PC-9 (cell line): ENCODE data around the gene MAP2K6.

ENCODE experiments used
- CTCF ChIP-seq: fragments of 200-600 bp; sonication (generic); conservative IDR thresholded peaks from 2 replicates; pipeline ENCODE4 v1.6.1; 2017; ENCODE audit warnings: mixed run types, antibody characterized with exemption, mild to moderate bottlenecking, moderate library complexity
- EZH2 ChIP-seq: fragments of 200-600 bp; sonication (generic); IDR thresholded peaks from 2 replicates; pipeline ENCODE4 v1.8.0; 2017; ENCODE audit warnings: antibody characterized with exemption, low read depth

GRCh38 chr17:69443138-69443537 lies 28.6 kb downstream of the MAP2K6 start:
- TF ChIP-seq CTCF: no peak
- no peak for TF ChIP-seq EZH2
